Breast epithelium (tissue), 4 donors: ENCODE results near the gene ASB2. TPM values are rescaled to one million over a fixed set of nuclear protein-coding genes. Genes with fewer than 3 reads are reported as not detected.

Experiments used
- DNase-seq, 2 donors: peaks; one replicate each; pipeline ENCODE4 v3.0.0-alpha.2; 2019; ENCODE audit warnings: low spot score in 2 of 2
- H3K27ac ChIP-seq, 2 donors: fragments of 200-600 bp; sonication (generic) in 1 of 2; one replicate each; pipeline ENCODE4 v1.5.1; 2016 to 2019; ENCODE audit warnings: mild to moderate bottlenecking in 1 of 2
- H3K27me3 ChIP-seq, 2 donors: fragments of 200-600 bp; sonication (generic) in 1 of 2; one replicate each; pipeline versions ENCODE4 v1.5.1 to v1.6.0; 2017 to 2019; ENCODE audit warnings: control low read depth in 1 of 2, mild to moderate bottlenecking in 1 of 2
- H3K36me3 ChIP-seq: fragments of 200-600 bp; one replicate; pipeline ENCODE4 v1.5.1; 2019
- H3K4me1 ChIP-seq, 2 donors: fragments of 200-600 bp; sonication (generic); one replicate each; pipeline ENCODE4 v1.5.1; 2016 to 2019; ENCODE audit warnings: control low read depth in 1 of 2
- H3K4me3 ChIP-seq, 3 donors: fragments of 200-600 bp; sonication (generic); 1 replicate in 2 of 3; 2 replicates in 1 of 3; pipeline ENCODE4 v1.5.1; 2016 to 2019; ENCODE audit warnings: mild to moderate bottlenecking in 3 of 3, moderate library complexity in 2 of 3
- H3K9me3 ChIP-seq, 2 donors: fragments of 200-600 bp; sonication (generic) in 1 of 2; one replicate each; pipeline ENCODE4 v1.5.1; 2016 to 2019; ENCODE audit warnings: control low read depth in 1 of 2
- CTCF ChIP-seq, 3 donors: fragments of 450-650 bp; IDR thresholded peaks; one replicate each; pipeline ENCODE4 v1.5.1; 2016 to 2017; ENCODE audit warnings: antibody characterized with exemption in 3 of 3, mild to moderate bottlenecking in 3 of 3, moderate library complexity in 3 of 3
- POLR2A ChIP-seq: fragments of 450-650 bp; IDR thresholded peaks from one replicate; pipeline ENCODE4 v1.6.1; 2016; ENCODE audit warnings: antibody characterized with exemption, mild to moderate bottlenecking, moderate library complexity
- POLR2AphosphoS5 ChIP-seq, 3 donors: sonication (generic); formaldehyde crosslinking; IDR thresholded peaks; one replicate each; pipeline ENCODE4 v1.6.1; 2017; ENCODE audit warnings: antibody characterized with exemption in 3 of 3
- intact Hi-C: fragments of 100-400 bp; cut with DNase I; formaldehyde crosslinking; loops from one replicate; pipeline ENCODE4 v1.15.1; 2023; ENCODE audit warnings: low total_unique reads
- total RNA-seq, 3 donors: library from RNA; depleted of rRNA; stranded (reverse); fragments of >200 nt; gene quantifications; one replicate each; pipeline ENCODE4 v1.1.0, GENCODE V29; 2016

ASB2 gene
- total RNA-seq, 3 donors from 2014 or later = 1.3 to 2.0 TPM; not detected in 1

DNA sequence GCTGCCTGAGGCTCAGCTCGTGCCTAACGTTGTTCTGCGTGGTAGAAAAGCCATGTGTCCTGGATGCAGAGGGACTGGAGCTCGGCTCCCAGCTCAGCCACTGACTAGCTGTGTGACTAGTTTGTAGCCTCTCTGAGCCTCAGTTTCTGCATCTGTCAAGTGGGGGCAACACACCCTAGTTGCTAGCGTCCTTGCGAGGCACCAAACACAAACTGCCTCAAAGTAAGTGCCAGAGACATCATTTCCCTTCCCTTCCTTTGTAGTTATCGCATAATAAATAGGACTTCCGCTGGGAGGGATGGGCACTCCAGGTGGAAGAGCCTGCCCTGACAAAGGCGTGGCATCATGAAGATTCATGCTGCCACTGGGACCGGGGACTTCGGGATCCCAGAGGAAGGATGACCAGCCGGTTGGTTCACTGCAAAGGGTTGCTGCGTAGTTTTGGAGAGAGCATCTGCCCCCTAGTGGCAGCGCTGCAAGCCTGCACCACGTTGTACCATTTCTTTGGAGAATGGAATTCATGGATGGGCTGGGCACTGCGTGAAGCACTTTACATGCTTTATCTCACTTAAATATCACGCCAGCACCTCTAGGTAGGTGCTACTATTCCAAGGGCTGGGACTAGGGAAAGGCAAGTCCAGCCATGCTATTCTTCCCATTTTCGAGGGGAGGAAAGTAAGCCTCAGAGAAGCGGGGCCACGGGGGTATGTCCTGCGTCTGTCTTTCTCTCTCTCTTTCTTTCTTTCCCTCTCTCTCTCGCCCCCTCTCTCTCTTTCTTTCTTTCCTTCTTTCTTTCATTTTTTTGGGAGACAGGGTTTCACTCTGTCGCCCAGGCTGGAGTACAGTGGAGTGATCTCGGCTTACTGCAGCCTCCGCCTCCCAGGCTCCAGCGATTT, 25.4 kb upstream of the ASB2 start:
- TF ChIP-seq POLR2A (no peak), POLR2AphosphoS5 (IDR thresholded peaks at IDR 0.05) (peak in 1 of 3 donors; percentile 19), CTCF (IDR thresholded peaks at IDR 0.05) (peak; percentile 83 to 93 (median 83))
- intact Hi-C loops = no loop called here
- no peaks in the 10 kb centered on the region for H3K4me1 ChIP-seq
- H3K9me3 ChIP-seq = no peaks in the 10 kb centered on the region
- peak overlapping the region in 1 of 3 donors; percentile 27 for H3K4me3 ChIP-seq
- H3K36me3 ChIP-seq = no peaks in the 10 kb centered on the region
- no peak overlapping the region for H3K27ac ChIP-seq
- DNase-seq = peak; percentile 37 to 63
- H3K27me3 ChIP-seq = peaks cover 0 to 12% of the 10 kb centered on the region in 2 donors

DNA sequence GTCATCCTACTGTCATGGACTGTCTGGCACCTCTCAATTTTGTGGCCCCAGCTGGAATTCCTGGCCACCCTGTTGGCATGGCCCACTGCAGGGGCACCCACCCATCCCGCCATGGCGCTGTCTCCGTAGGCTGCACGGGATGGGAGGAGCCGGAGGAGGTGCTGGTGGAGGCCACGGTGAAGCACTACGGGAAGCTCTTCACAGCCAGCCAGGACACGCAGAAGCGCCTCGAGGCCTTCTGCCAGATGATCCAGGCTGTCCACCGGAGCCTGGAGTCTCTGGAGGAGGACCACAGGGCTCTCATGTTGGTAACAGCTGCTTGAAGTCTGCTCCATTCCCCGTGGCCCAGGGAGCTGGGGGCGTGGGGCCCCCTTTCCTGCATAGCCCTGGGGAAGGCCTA, 24.6 kb upstream of the ASB2 start:
- H3K27ac ChIP-seq = no peak overlapping the region
- no peak for TF ChIP-seq POLR2AphosphoS5 (IDR thresholded peaks at IDR 0.05)
- H3K27me3 ChIP-seq = peaks cover 0 to 15% of the 10 kb centered on the region in 2 donors
- intact Hi-C loops = no loop called here
- H3K4me3 ChIP-seq = peak overlapping the region in 1 of 3 donors; percentile 27
- H3K9me3 ChIP-seq = no peaks in the 10 kb centered on the region
- DNase-seq = no peak
- no peaks in the 10 kb centered on the region for H3K4me1 ChIP-seq
- H3K36me3 ChIP-seq = no peaks in the 10 kb centered on the region

- TF ChIP-seq POLR2AphosphoS5 (IDR thresholded peaks at IDR 0.05) (no peak), POLR2A (no peak), CTCF (IDR thresholded peaks at IDR 0.05) (no peak)
- Histone ChIP-seq H3K27ac (no peak overlapping the region), H3K27me3 (peaks cover 0 to 15% of the 10 kb centered on the region in 2 donors), H3K4me3 (no peak overlapping the region), H3K36me3 (no peaks in the 10 kb centered on the region), H3K4me1 (no peaks in the 10 kb centered on the region), H3K9me3 (no peaks in the 10 kb centered on the region)
- DNase-seq = no peak
- intact Hi-C loops = no loop called here
Measured at GRCh38 chr14:94000267-94000666, 23.9 kb upstream of the ASB2 start.

GRCh38 chr14:93999573-93999972, 23.2 kb upstream of the ASB2 start:
- H3K4me3 ChIP-seq = no peak overlapping the region
- no peak overlapping the region for H3K27ac ChIP-seq
- TF ChIP-seq CTCF (IDR thresholded peaks at IDR 0.05) = no peak
- TF ChIP-seq POLR2AphosphoS5 (IDR thresholded peaks at IDR 0.05) = no peak
- TF ChIP-seq POLR2A = no peak
- H3K9me3 ChIP-seq = no peaks in the 10 kb centered on the region
- peaks cover 0 to 15% of the 10 kb centered on the region in 2 donors for H3K27me3 ChIP-seq
- intact Hi-C loops = no loop called here
- no peaks in the 10 kb centered on the region for H3K36me3 ChIP-seq
- H3K4me1 ChIP-seq = no peaks in the 10 kb centered on the region
- no peak for DNase-seq

GRCh38 chr14:93998871-93999403, 22.6 kb upstream of the ASB2 start:
- TF ChIP-seq POLR2A = no peak
- TF ChIP-seq POLR2AphosphoS5 (IDR thresholded peaks at IDR 0.05) = no peak
- intact Hi-C loops = no loop called here

More at GRCh38 chr14:93998871-93999403, 22.6 kb upstream of the ASB2 start:
- Histone ChIP-seq H3K4me3 (no peak overlapping the region), H3K4me1 (no peaks in the 10 kb centered on the region), H3K9me3 (no peaks in the 10 kb centered on the region), H3K27ac (no peak overlapping the region), H3K36me3 (no peaks in the 10 kb centered on the region), H3K27me3 (peaks cover 0 to 10% of the 10 kb centered on the region in 2 donors)
- no peak for DNase-seq
